ENCODE data around the gene SULT4A1. TPM values are rescaled to one million over a fixed set of nuclear protein-coding genes. Genes with fewer than 3 reads are reported as not detected.
A peak's percentile ranks its signal among the peaks of the same experiment; 100 is the strongest.

The SULT4A1 gene
- total RNA-seq, result under 1 TPM in 3 of 4 donors, not detected in 1; 0.27 to 0.53 (median 0.47) TPM

- TF ChIP-seq CTCF (IDR thresholded peaks at IDR 0.05) (no peak), POLR2A (IDR thresholded peaks at IDR 0.05) (no peak)
- Histone ChIP-seq H3K36me3 (no peaks in the 10 kb centered on the region), H3K27me3 (peaks cover 0 to 3% of the 10 kb centered on the region in 2 donors), H3K4me1 (peaks cover 0 to 4% (median 0%) of the 10 kb centered on the region in 4 donors), H3K9me3 (no peaks in the 10 kb centered on the region), H3K4me3 (peak within 1 kb of the TSS in 1 of 4 donors; percentile 24), H3K27ac (no peak within 1 kb of the TSS)
- DNase-seq, result peak in 1 of 3 donors; percentile 40
Measured at GRCh38 chr22:43862074-43862881, at the start of gene SULT4A1. Gene SULT4A1, minus strand, starts transcription at chr22:43862513. Its CDS starts 131 bp downstream, at chr22:43862382.

GRCh38 chr22:43911351-43911750 lies 49.0 kb upstream of the SULT4A1 start:
- no peaks in the 10 kb centered on the region for H3K9me3 ChIP-seq
- no peaks in the 10 kb centered on the region for H3K4me1 ChIP-seq
- TF ChIP-seq CTCF (IDR thresholded peaks at IDR 0.05) (no peak), POLR2A (IDR thresholded peaks at IDR 0.05) (no peak)
- no peak for DNase-seq
- no peaks in the 10 kb centered on the region for H3K27me3 ChIP-seq
- H3K36me3 ChIP-seq, result no peaks in the 10 kb centered on the region
- no peak overlapping the region for H3K27ac ChIP-seq
- no peak overlapping the region for H3K4me3 ChIP-seq

GRCh38 chr22:43910178-43910695 lies 47.9 kb upstream of the SULT4A1 start:
- Histone ChIP-seq H3K36me3 (no peaks in the 10 kb centered on the region), H3K27ac (no peak overlapping the region), H3K4me3 (no peak overlapping the region), H3K4me1 (no peaks in the 10 kb centered on the region), H3K27me3 (no peaks in the 10 kb centered on the region), H3K9me3 (no peaks in the 10 kb centered on the region)
- TF ChIP-seq CTCF (IDR thresholded peaks at IDR 0.05) (no peak), POLR2A (IDR thresholded peaks at IDR 0.05) (no peak)
- DNase-seq, result no peak

GRCh38 chr22:43909708-43910107 lies 47.4 kb upstream of the SULT4A1 start:
- Histone ChIP-seq H3K4me1 (no peaks in the 10 kb centered on the region), H3K9me3 (no peaks in the 10 kb centered on the region), H3K27me3 (no peaks in the 10 kb centered on the region), H3K4me3 (no peak overlapping the region), H3K27ac (no peak overlapping the region), H3K36me3 (no peaks in the 10 kb centered on the region)
- no peak for DNase-seq
- no peak for TF ChIP-seq CTCF (IDR thresholded peaks at IDR 0.05)

- Histone ChIP-seq H3K36me3 (no peaks in the 10 kb centered on the region), H3K4me1 (no peaks in the 10 kb centered on the region), H3K27me3 (no peaks in the 10 kb centered on the region), H3K27ac (no peak overlapping the region), H3K9me3 (no peaks in the 10 kb centered on the region), H3K4me3 (no peak overlapping the region)
- no peak for TF ChIP-seq POLR2A (IDR thresholded peaks at IDR 0.05)
- TF ChIP-seq CTCF (IDR thresholded peaks at IDR 0.05), result no peak
- DNase-seq, result no peak
Measured at GRCh38 chr22:43905681-43906080, 43.4 kb upstream of the SULT4A1 start.

Measured in Peyer's patch (tissue), 4 donors.